Measurements from ENCODE around the gene ZNF827. TPM values are rescaled to one million over a fixed set of nuclear protein-coding genes. Genes with fewer than 3 reads are reported as not detected.

The ZNF827 gene
- total RNA-seq, 2 donors from 2014 or later, result 5.4 to 13.8 TPM

- no peak for DNase-seq
- peak in 2 of 7 experiments; percentile 19 to 22 for TF ChIP-seq CTCF (IDR thresholded peaks at IDR 0.05)
- no peak for TF ChIP-seq POLR2A (IDR thresholded peaks at IDR 0.05)
- Histone ChIP-seq H3K4me3 (no peak overlapping the region), H3K9me3 (no peaks in the 10 kb centered on the region), H3K4me1 (peaks cover 11% of the 10 kb centered on the region), H3K27ac (no peak overlapping the region), H3K27me3 (no peaks in the 10 kb centered on the region), H3K36me3 (replicated peaks in 1 of 2; ENCODE audit: insufficient read depth in 1 of 2, low read depth in 2 of 2) (no peaks in the 10 kb centered on the region)
- WGBS, 2 donors, result 62 to 64% methylated on average over 2 of the region's 2 CpGs
- intact Hi-C loops (cut with DNase I), result no loop called here
- peak; percentile 38 for ATAC-seq
Measured at GRCh38 chr4:145723336-145723735, 215.3 kb downstream of the ZNF827 start.

DNA sequence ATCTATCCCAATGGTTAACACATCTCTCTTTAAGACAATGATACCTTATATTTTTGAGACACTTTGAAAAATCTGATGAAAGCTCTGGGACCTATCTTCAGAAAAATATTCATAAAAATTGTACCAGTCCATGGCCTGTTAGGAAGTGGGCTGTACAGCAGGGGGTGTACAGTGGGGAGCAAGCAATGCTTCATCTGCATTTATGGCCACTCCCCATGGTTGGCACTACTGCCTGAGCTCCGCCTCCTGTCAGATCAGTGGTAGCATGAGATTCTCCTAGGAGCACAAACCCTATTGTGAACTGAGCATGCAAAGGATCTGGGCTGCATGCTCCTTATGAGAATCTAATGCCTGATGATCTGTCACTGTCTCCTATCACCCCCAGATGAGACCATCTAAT is 216.1 kb downstream of the ZNF827 start:
- no peaks in the 10 kb centered on the region for H3K27me3 ChIP-seq
- H3K4me3 ChIP-seq, result no peak overlapping the region
- H3K9me3 ChIP-seq, result no peaks in the 10 kb centered on the region
- no peak for TF ChIP-seq POLR2A (IDR thresholded peaks at IDR 0.05)
- no peak for ATAC-seq
- intact Hi-C loops (cut with DNase I), result no loop called here
- no peak overlapping the region for H3K27ac ChIP-seq
- 100% methylated on average over 1 of the region's 1 CpG for WGBS, 2 donors
- H3K36me3 ChIP-seq (replicated peaks in 1 of 2; ENCODE audit: insufficient read depth in 1 of 2, low read depth in 2 of 2), result no peaks in the 10 kb centered on the region
- H3K4me1 ChIP-seq, result peaks cover 11% of the 10 kb centered on the region
- no peak for DNase-seq

DNA sequence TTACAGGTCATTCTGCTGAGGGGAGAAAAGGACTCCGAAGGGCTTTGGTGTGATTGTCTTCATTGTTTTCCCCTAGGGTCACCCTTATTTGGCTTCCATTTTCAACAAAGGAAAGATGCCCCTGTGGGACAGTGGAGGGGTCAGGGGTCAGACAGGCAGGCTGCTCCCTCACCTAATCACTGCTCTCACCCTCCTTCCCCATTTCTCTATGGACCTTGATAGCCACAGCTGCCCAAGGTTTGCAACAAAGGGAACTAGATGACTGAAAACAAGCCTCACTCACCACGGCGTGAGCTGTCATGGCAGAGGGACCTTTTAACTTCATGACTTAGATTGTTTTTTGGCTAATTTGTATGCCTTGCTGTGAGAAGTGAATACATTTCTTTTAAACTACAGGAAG is 218.0 kb downstream of the ZNF827 start:
- 82 to 95% methylated on average over 3 of the region's 3 CpGs for WGBS, 2 donors
- DNase-seq (no peak), ATAC-seq (no peak)

DNA sequence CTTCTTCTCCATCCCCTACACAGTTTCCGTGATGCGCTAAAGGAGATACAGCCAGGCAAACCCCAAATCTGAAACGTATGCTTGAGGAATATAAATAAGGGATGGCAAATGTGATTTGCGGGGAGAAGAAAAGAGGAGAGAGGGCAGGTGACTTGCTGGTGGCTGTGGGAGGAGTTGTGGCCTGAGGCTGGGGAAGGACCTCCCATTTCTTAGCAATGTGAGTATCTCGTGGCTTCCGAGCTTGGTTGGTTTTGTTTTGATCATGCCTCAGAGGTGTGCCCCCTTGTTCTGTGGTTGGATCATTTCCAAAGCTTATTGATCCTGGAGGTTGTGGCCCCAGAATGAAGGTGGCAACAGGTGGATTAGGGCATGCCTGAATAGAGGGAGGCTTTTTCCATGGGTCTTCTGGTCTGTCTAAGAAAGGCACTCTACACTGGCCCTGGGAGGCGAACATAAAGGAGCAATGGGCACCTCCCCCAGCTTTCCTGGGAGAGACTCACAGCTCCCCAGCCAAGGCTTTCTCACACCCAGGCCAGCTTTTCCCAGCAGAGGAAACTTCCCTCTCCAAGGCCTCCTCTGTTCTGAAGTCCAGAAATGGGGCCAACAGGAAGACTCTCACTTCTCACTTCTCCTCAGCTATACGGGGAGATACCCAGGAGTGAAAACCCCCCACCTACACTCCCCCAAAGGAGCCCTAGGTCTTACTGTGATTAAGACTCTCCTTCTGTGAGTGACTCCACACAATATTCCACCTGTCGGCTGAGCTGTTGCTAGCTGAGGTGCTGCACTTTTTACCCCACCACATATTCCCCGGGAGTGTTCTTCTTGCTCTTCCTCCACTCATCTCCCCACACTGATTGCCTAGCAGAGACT is 218.6 kb downstream of the ZNF827 start:
- Histone ChIP-seq H3K4me1 (peaks cover 11% of the 10 kb centered on the region), H3K27ac (no peak overlapping the region), H3K27me3 (no peaks in the 10 kb centered on the region), H3K9me3 (no peaks in the 10 kb centered on the region), H3K4me3 (no peak overlapping the region), H3K36me3 (replicated peaks in 1 of 2; ENCODE audit: insufficient read depth in 1 of 2, low read depth in 2 of 2) (no peaks in the 10 kb centered on the region)
- 59 to 80% methylated on average over 9 to 10 of the region's 10 CpGs for WGBS, 2 donors
- TF ChIP-seq CTCF (IDR thresholded peaks at IDR 0.05) (no peak), POLR2A (IDR thresholded peaks at IDR 0.05) (no peak)
- intact Hi-C loops (cut with DNase I), result no loop called here
- no peak for DNase-seq
- no peak for ATAC-seq

More for the DNA sequence above, 218.0 kb downstream of the ZNF827 start:
- no peak overlapping the region for H3K4me3 ChIP-seq
- no peaks in the 10 kb centered on the region for H3K36me3 ChIP-seq (replicated peaks in 1 of 2; ENCODE audit: insufficient read depth in 1 of 2, low read depth in 2 of 2)
- H3K27me3 ChIP-seq, result no peaks in the 10 kb centered on the region
- H3K27ac ChIP-seq, result no peak overlapping the region
- peaks cover 11% of the 10 kb centered on the region for H3K4me1 ChIP-seq
- TF ChIP-seq POLR2A (IDR thresholded peaks at IDR 0.05) (no peak), CTCF (IDR thresholded peaks at IDR 0.05) (no peak)
- no peaks in the 10 kb centered on the region for H3K9me3 ChIP-seq
- intact Hi-C loops (cut with DNase I), result no loop called here

DNA sequence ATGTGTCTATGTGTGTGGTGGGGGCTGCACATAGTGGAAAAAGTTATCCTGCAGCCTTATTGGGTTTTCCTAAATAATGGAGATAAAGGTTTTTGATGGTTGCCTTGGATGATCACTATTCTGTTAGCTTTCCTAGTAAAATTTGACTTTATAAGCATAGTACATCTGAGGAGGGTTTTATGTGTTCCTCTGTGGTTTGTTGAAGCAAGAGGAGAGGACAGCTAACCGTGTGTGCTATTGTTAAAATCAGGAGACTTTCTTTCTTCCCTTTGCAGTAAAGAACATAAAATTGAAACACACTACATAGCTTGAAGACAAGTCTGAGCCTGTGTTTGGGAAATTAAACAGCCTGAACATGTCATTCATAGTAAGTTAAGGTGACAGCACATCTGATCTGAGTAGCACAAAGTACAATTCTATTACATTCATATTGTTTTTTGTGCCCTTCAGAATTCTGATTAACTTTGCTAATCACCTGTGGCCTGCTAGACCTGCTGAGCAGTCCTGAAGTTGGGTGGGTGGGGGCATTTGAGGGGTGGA is 221.9 kb downstream of the ZNF827 start:
- Histone ChIP-seq H3K4me3 (no peak overlapping the region), H3K9me3 (no peaks in the 10 kb centered on the region), H3K27ac (no peak overlapping the region), H3K27me3 (no peaks in the 10 kb centered on the region), H3K36me3 (replicated peaks in 1 of 2; ENCODE audit: insufficient read depth in 1 of 2, low read depth in 2 of 2) (no peaks in the 10 kb centered on the region), H3K4me1 (peaks cover 3% of the 10 kb centered on the region)
- ATAC-seq (no peak), DNase-seq (no peak)
- intact Hi-C loops (cut with DNase I), result no loop called here
- 72 to 92% methylated on average over 1 of the region's 1 CpG for WGBS, 2 donors
- TF ChIP-seq POLR2A (IDR thresholded peaks at IDR 0.05) (no peak), CTCF (IDR thresholded peaks at IDR 0.05) (no peak)
